ENCODE measurements around the gene STEAP4.
"Not testable (repeated sequence)": the region's sequence is repeated elsewhere in the genome, so short reads cannot be mapped to it uniquely, and the experiment has no call there.

STEAP4 gene

GRCh38 chr7:88312061-88312663 is 5.5 kb upstream of the STEAP4 start:
- no peak for DNase-seq (ENCODE audit: low read depth)

- DNase-seq (ENCODE audit: low read depth), result no peak
These were observed 5.0 kb upstream of the STEAP4 start for GRCh38 chr7:88311675-88312036.

- DNase-seq (ENCODE audit: low read depth), result no peak
These were observed 4.4 kb upstream of the STEAP4 start for GRCh38 chr7:88310956-88311674.

GRCh38 chr7:88309819-88310218 is 3.1 kb upstream of the STEAP4 start:
- DNase-seq (ENCODE audit: low read depth), result no peak

- no peak for DNase-seq (ENCODE audit: low read depth)
These were observed 1.1 kb upstream of the STEAP4 start for GRCh38 chr7:88307823-88308222.

- DNase-seq (ENCODE audit: low read depth), result no peak
These were observed 718 bp upstream of the STEAP4 start for GRCh38 chr7:88307412-88307811.

- DNase-seq (ENCODE audit: low read depth), result no peak
These were observed 1.6 kb downstream of the STEAP4 start for GRCh38 chr7:88305044-88305443.

GRCh38 chr7:88302486-88302885 is 4.2 kb downstream of the STEAP4 start:
- no peak for DNase-seq (ENCODE audit: low read depth)

GRCh38 chr7:88301924-88302323 is 4.8 kb downstream of the STEAP4 start:
- DNase-seq (ENCODE audit: low read depth), result no peak

- no peak for DNase-seq (ENCODE audit: low read depth)
These were observed 6.2 kb downstream of the STEAP4 start for GRCh38 chr7:88300401-88300945.

GRCh38 chr7:88299126-88299525 is 7.6 kb downstream of the STEAP4 start:
- DNase-seq (ENCODE audit: low read depth), result no peak

- DNase-seq (ENCODE audit: low read depth), result no peak
These were observed 12.8 kb downstream of the STEAP4 start for GRCh38 chr7:88293866-88294265.

GRCh38 chr7:88291398-88292173 is 15.1 kb downstream of the STEAP4 start:
- no peak for DNase-seq (ENCODE audit: low read depth)

GRCh38 chr7:88290491-88290890 is 16.2 kb downstream of the STEAP4 start:
- DNase-seq (ENCODE audit: low read depth), result no peak

GRCh38 chr7:88289564-88290025 is 17.1 kb downstream of the STEAP4 start:
- no peak for DNase-seq (ENCODE audit: low read depth)

GRCh38 chr7:88281749-88282148 is 24.9 kb downstream of the STEAP4 start:
- no peak for DNase-seq (ENCODE audit: low read depth)

GRCh38 chr7:88280801-88281200 is 25.9 kb downstream of the STEAP4 start:
- no peak for DNase-seq (ENCODE audit: low read depth)

- no peak for DNase-seq (ENCODE audit: low read depth)
These were observed 27.4 kb downstream of the STEAP4 start for GRCh38 chr7:88279323-88279722.

- DNase-seq (ENCODE audit: low read depth), result no peak
These were observed 27.8 kb downstream of the STEAP4 start for GRCh38 chr7:88278881-88279280.

GRCh38 chr7:88276605-88277153 is 30.0 kb downstream of the STEAP4 start:
- no peak for DNase-seq (ENCODE audit: low read depth)

GRCh38 chr7:88274856-88275255 is 31.8 kb downstream of the STEAP4 start:
- DNase-seq (ENCODE audit: low read depth), result not testable (repeated sequence)

GRCh38 chr7:88269586-88269985 is 37.1 kb downstream of the STEAP4 start:
- no peak for DNase-seq (ENCODE audit: low read depth)

GRCh38 chr7:88268858-88269257 is 37.8 kb downstream of the STEAP4 start:
- no peak for DNase-seq (ENCODE audit: low read depth)

Data from activated T-helper 1 cell treated with Interleukin-2 at 50 U/mL for 16 hours (primary cell).